ENCODE results near the gene NOD2.

The NOD2 gene

GRCh38 chr16:50699326-50700159, 6.1 kb downstream of the NOD2 start:
- no peaks in the 10 kb centered on the region for H3K36me3 ChIP-seq
- H3K27me3 ChIP-seq, result no peaks in the 10 kb centered on the region
- no peak for TF ChIP-seq Cebpa-rat (IDR thresholded peaks at IDR 0.05)

GRCh38 chr16:50702725-50703124, 9.3 kb downstream of the NOD2 start:
- Histone ChIP-seq H3K4me2 (peak overlapping the region; percentile 13; the same call in 1 of the 2 replicates), H4K20me1 (no peaks in the 10 kb centered on the region), H3K4me3 (no peak overlapping the region), H3K27ac (peak overlapping the region; percentile 18; the same call in 1 of the 2 replicates), H3K36me3 (no peaks in the 10 kb centered on the region), H3K9ac (no peak overlapping the region), H3K4me1 (peaks cover 29% of the 10 kb centered on the region), H3K9me3 (peaks cover 32% of the 10 kb centered on the region), H3K27me3 (no peaks in the 10 kb centered on the region)
- TF ChIP-seq Cebpa-rat (IDR thresholded peaks at IDR 0.05), result no peak

More at GRCh38 chr16:50699326-50700159, 6.1 kb downstream of the NOD2 start:
- no peaks in the 10 kb centered on the region for H4K20me1 ChIP-seq
- peaks cover 58% of the 10 kb centered on the region for H3K4me1 ChIP-seq
- peaks cover 14% of the 10 kb centered on the region for H3K9me3 ChIP-seq
- no peak overlapping the region for H3K4me3 ChIP-seq
- no peak overlapping the region for H3K27ac ChIP-seq
- no peak overlapping the region for H3K4me2 ChIP-seq
- no peak overlapping the region for H3K9ac ChIP-seq

- Histone ChIP-seq H3K27me3 (no peaks in the 10 kb centered on the region), H3K4me1 (peaks cover 26% of the 10 kb centered on the region)
Measured at GRCh38 chr16:50704245-50704644, 10.8 kb downstream of the NOD2 start.

GRCh38 chr16:50705436-50706110, 12.2 kb downstream of the NOD2 start:
- no peaks in the 10 kb centered on the region for H3K36me3 ChIP-seq
- no peak overlapping the region for H3K4me2 ChIP-seq
- no peaks in the 10 kb centered on the region for H4K20me1 ChIP-seq
- peaks cover 33% of the 10 kb centered on the region for H3K4me1 ChIP-seq
- H3K4me3 ChIP-seq, result no peak overlapping the region
- H3K27me3 ChIP-seq, result no peaks in the 10 kb centered on the region
- H3K9me3 ChIP-seq, result peaks cover 32% of the 10 kb centered on the region
- TF ChIP-seq Cebpa-rat (IDR thresholded peaks at IDR 0.05), result no peak
- H3K9ac ChIP-seq, result no peak overlapping the region
- no peak overlapping the region for H3K27ac ChIP-seq

More at GRCh38 chr16:50704245-50704644, 10.8 kb downstream of the NOD2 start:
- Histone ChIP-seq H3K27ac (no peak overlapping the region), H4K20me1 (no peaks in the 10 kb centered on the region), H3K36me3 (no peaks in the 10 kb centered on the region), H3K9me3 (peaks cover 32% of the 10 kb centered on the region), H3K9ac (no peak overlapping the region), H3K4me2 (no peak overlapping the region), H3K4me3 (no peak overlapping the region)
- no peak for TF ChIP-seq Cebpa-rat (IDR thresholded peaks at IDR 0.05)

- H3K27ac ChIP-seq, result no peak overlapping the region
- H3K4me2 ChIP-seq, result no peak overlapping the region
- no peaks in the 10 kb centered on the region for H3K27me3 ChIP-seq
- H3K36me3 ChIP-seq, result no peaks in the 10 kb centered on the region
- H3K9me3 ChIP-seq, result peaks cover 32% of the 10 kb centered on the region
- no peak overlapping the region for H3K4me3 ChIP-seq
- H3K9ac ChIP-seq, result no peak overlapping the region
- H3K4me1 ChIP-seq, result peaks cover 33% of the 10 kb centered on the region
- H4K20me1 ChIP-seq, result no peaks in the 10 kb centered on the region
- no peak for TF ChIP-seq Cebpa-rat (IDR thresholded peaks at IDR 0.05)
Measured at GRCh38 chr16:50706250-50706649, 12.8 kb downstream of the NOD2 start.

GRCh38 chr16:50708373-50709060, 15.1 kb downstream of the NOD2 start:
- H3K4me3 ChIP-seq, result no peak overlapping the region
- no peak overlapping the region; the same call in 1 of the 2 replicates for H3K4me2 ChIP-seq
- TF ChIP-seq Cebpa-rat (IDR thresholded peaks at IDR 0.05), result no peak
- no peaks in the 10 kb centered on the region for H4K20me1 ChIP-seq
- H3K9ac ChIP-seq, result no peak overlapping the region
- H3K36me3 ChIP-seq, result no peaks in the 10 kb centered on the region
- H3K9me3 ChIP-seq, result peaks cover 28% of the 10 kb centered on the region
- H3K4me1 ChIP-seq, result peaks cover 23% of the 10 kb centered on the region
- no peaks in the 10 kb centered on the region for H3K27me3 ChIP-seq
- 0 out of 2 replicates have a peak overlapping the region, but pooled peaks have one; percentile 18 for H3K27ac ChIP-seq

GRCh38 chr16:50709061-50709684, 15.8 kb downstream of the NOD2 start:
- Histone ChIP-seq H3K27ac (0 out of 2 replicates have a peak overlapping the region, but pooled peaks have one; percentile 18), H3K36me3 (no peaks in the 10 kb centered on the region)
- TF ChIP-seq Cebpa-rat (IDR thresholded peaks at IDR 0.05), result no peak

GRCh38 chr16:50709980-50710379, 16.6 kb downstream of the NOD2 start:
- Histone ChIP-seq H3K4me3 (no peak overlapping the region), H3K4me2 (peak overlapping the region; percentile 73; the same call in 1 of the 2 replicates), H3K27me3 (no peaks in the 10 kb centered on the region), H3K27ac (no peak overlapping the region), H3K9ac (no peak overlapping the region), H3K9me3 (peaks cover 14% of the 10 kb centered on the region), H3K4me1 (peaks cover 23% of the 10 kb centered on the region), H4K20me1 (no peaks in the 10 kb centered on the region), H3K36me3 (no peaks in the 10 kb centered on the region)
- no peak for TF ChIP-seq Cebpa-rat (IDR thresholded peaks at IDR 0.05)

More at GRCh38 chr16:50709061-50709684, 15.8 kb downstream of the NOD2 start:
- Histone ChIP-seq H3K4me3 (no peak overlapping the region), H3K27me3 (no peaks in the 10 kb centered on the region), H4K20me1 (no peaks in the 10 kb centered on the region), H3K9me3 (peaks cover 22% of the 10 kb centered on the region), H3K4me2 (peak overlapping the region; percentile 73), H3K9ac (no peak overlapping the region), H3K4me1 (peaks cover 23% of the 10 kb centered on the region)

- no peaks in the 10 kb centered on the region for H3K36me3 ChIP-seq
- H3K4me2 ChIP-seq, result no peak overlapping the region
- peaks cover 23% of the 10 kb centered on the region for H3K4me1 ChIP-seq
- H3K9me3 ChIP-seq, result peaks cover 3% of the 10 kb centered on the region; the same call in 1 of the 2 replicates
- H3K27me3 ChIP-seq, result no peaks in the 10 kb centered on the region
- TF ChIP-seq Cebpa-rat (IDR thresholded peaks at IDR 0.05), result no peak
- H3K27ac ChIP-seq, result no peak overlapping the region
- no peak overlapping the region for H3K4me3 ChIP-seq
- no peaks in the 10 kb centered on the region for H4K20me1 ChIP-seq
- H3K9ac ChIP-seq, result no peak overlapping the region
Measured at GRCh38 chr16:50711040-50711439, 17.6 kb downstream of the NOD2 start.
